H1 (cell line): ENCODE data around the gene MAPK8. TPM values are rescaled to one million over a fixed set of nuclear protein-coding genes. Genes with fewer than 3 reads are reported as not detected.

Source experiments
- CHD7 ChIP-seq: fragments of 300-600 bp; sonication (generic); IDR thresholded peaks from 2 replicates; pipeline ENCODE4 v1.7.1; 2012; ENCODE audit warnings: low read length, moderate library complexity, mild to moderate bottlenecking, inconsistent platforms; ENCODE audit not compliant: insufficient replicate concordance
- CTCF ChIP-seq, 3 experiments: IDR thresholded peaks; 1 replicate in 2 of 3; 2 replicates in 1 of 3; pipeline versions ENCODE4 v1.5.1 to v1.6.1; 2011; ENCODE audit warnings: low read length in 3 of 3, mild to moderate bottlenecking in 3 of 3, inconsistent platforms in 2 of 3, low read depth in 1 of 3, moderate library complexity in 1 of 3; ENCODE audit not compliant: insufficient read depth in 1 of 3; ENCODE audit errors: control extremely low read depth in 1 of 3
- POLR2A ChIP-seq, 2 experiments: IDR thresholded peaks; 1 replicate in 1 of 2; 2 replicates in 1 of 2; pipeline ENCODE4 v1.6.1; 2011; ENCODE audit warnings: low read depth in 2 of 2, low read length in 2 of 2, mild to moderate bottlenecking in 2 of 2; ENCODE audit errors: control extremely low read depth in 1 of 2
- RAD21 ChIP-seq, 2 experiments: IDR thresholded peaks in 1 of 2; conservative IDR thresholded peaks in 1 of 2; 2 replicates each; pipeline ENCODE4 v1.6.1; 2011; ENCODE audit warnings: low read depth in 2 of 2, low read length in 2 of 2, improper control_type of control experiment in 1 of 2, inconsistent platforms in 1 of 2, mild to moderate bottlenecking in 1 of 2, moderate library complexity in 1 of 2
- SIX5 ChIP-seq: IDR thresholded peaks from 2 replicates; pipeline ENCODE4 v1.6.1; 2011; ENCODE audit warnings: mild to moderate bottlenecking, low read depth, low read length
- polyA plus RNA-seq, 7 experiments: library from polyadenylated mRNA; depleted of rRNA in 3 of 7; stranded (reverse) in 5 of 7; unstranded in 2 of 7; fragments of >200 nt in 5 of 7; fragments of 200-250 nt in 2 of 7; gene quantifications; 1 replicate in 5 of 7; 2 replicates in 1 of 7; 4 replicates in 1 of 7; pipeline versions ENCODE4 v1.2.1 to v1.2.3, GENCODE V29; 2011 to 2013; ENCODE audit warnings: missing spikeins in 2 of 7, mixed read lengths in 2 of 7
- total RNA-seq: library from RNA; stranded (reverse); fragmentation: NEBNext Ultra II Directional; extraction: Animal tissue kit (Norgen Biotek cat#: 25700); gene quantifications from 2 replicates; pipeline ENCODE4 v1.2.1, GENCODE V29; 2021

The MAPK8 gene
- total and polyA plus RNA-seq, 2 of the 8 experiments (the other 6 are each of a cell fraction or from before 2014, with no cell fraction given), result 23.3 to 71.3 TPM

GRCh38 chr10:48444861-48445841 is 138.7 kb downstream of the MAPK8 start (continued):
- no peak for TF ChIP-seq CHD7
- TF ChIP-seq RAD21 (IDR thresholded peaks at IDR 0.05 in 1 of 2, conservative IDR thresholded peaks at IDR 0.05 in 1 of 2; ENCODE audit: low read depth in 2 of 2, low read length in 2 of 2), result peak in 1 of 2 experiments; percentile 26; a peak in 2 of 4 replicates
- TF ChIP-seq SIX5, result no peak
- TF ChIP-seq POLR2A (IDR thresholded peaks at IDR 0.05; ENCODE audit: control extremely low read depth in 1 of 2, low read depth in 2 of 2, low read length in 2 of 2), result no peak
- peak; percentile 21 to 45 (median 23); a peak in 3 of 4 replicates for TF ChIP-seq CTCF (IDR thresholded peaks at IDR 0.05; ENCODE audit: control extremely low read depth in 1 of 3, insufficient read depth in 1 of 3, low read depth in 1 of 3, low read length in 3 of 3)
